ENCODE results near the gene MED17.

GRCh38 chr11:93821617-93822016 is 37.5 kb downstream of the MED17 start:
- TF ChIP-seq TOX (CRISPR knock-in tag; IDR thresholded peaks at IDR 0.05; ENCODE audit: borderline replicate concordance) (no peak), PPARA (CRISPR knock-in tag; IDR thresholded peaks at IDR 0.05; ENCODE audit: borderline replicate concordance) (no peak), OSR1 (CRISPR knock-in tag; IDR thresholded peaks at IDR 0.05) (no peak), ZFP30 (CRISPR knock-in tag; IDR thresholded peaks at IDR 0.05) (no peak), TCF4 (CRISPR knock-in tag; IDR thresholded peaks at IDR 0.05; ENCODE audit: borderline replicate concordance) (no peak), ESRRG (CRISPR knock-in tag; IDR thresholded peaks at IDR 0.05) (no peak), SNAI2 (CRISPR knock-in tag; IDR thresholded peaks at IDR 0.05) (no peak), ISL1 (CRISPR knock-in tag; IDR thresholded peaks at IDR 0.05) (no peak)

Data from SK-N-SH treated with all-trans-retinoic acid at 6 μM for 48 hours (cell line).